ENCODE results near the gene HMCN2.

DNA sequence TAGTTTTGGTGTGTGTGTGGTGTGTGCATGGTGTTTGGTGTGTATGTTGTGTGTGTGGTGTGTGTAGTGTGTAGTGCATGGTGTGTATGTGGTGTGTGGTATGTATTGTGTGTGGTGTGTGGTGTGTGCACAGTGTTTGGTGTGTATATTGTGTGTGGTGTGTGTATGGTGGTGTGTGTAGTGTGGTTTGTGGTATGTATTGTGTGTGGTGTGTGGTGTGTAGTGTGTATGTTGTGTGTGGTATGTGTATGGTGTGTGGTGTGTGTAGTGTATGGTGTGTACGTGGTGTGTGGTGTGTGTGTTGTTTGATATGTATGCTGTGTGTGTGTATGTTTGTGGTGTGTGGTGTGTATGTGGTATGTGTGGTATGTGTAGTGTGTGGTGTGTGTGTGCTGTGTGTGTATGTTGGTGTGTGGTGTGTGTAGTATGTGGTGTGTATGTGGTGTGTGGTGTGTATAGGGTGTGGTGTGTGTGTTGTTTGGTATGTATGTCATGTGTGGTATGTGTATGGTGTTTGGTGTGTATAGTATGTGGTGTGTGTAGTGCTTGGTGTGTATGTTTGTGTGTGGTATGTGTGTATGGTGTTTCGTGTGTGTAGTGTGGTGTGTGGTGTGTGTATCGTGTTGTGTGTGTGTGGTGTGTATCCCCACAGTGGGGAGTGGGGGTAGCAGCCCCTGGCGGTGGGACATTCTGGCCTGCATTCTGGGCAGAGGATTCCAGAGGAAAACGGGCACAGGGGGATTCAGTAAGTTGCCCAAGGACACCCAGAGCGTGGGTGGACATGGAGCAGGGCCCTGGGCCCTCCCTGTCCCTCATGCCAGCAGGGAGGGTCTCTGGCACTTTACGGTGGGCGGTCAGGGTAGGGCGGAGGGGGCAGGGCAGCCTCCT is 79.7 kb downstream of the HMCN2 start:
- no peak for TF ChIP-seq POLR2A (IDR thresholded peaks at IDR 0.05; ENCODE audit: low read depth, low read length)
- TF ChIP-seq, protein P1, sequence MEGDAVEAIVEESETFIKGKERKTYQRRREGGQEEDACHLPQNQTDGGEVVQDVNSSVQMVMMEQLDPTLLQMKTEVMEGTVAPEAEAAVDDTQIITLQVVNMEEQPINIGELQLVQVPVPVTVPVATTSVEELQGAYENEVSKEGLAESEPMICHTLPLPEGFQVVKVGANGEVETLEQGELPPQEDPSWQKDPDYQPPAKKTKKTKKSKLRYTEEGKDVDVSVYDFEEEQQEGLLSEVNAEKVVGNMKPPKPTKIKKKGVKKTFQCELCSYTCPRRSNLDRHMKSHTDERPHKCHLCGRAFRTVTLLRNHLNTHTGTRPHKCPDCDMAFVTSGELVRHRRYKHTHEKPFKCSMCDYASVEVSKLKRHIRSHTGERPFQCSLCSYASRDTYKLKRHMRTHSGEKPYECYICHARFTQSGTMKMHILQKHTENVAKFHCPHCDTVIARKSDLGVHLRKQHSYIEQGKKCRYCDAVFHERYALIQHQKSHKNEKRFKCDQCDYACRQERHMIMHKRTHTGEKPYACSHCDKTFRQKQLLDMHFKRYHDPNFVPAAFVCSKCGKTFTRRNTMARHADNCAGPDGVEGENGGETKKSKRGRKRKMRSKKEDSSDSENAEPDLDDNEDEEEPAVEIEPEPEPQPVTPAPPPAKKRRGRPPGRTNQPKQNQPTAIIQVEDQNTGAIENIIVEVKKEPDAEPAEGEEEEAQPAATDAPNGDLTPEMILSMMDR (conservative IDR thresholded peaks at IDR 0.05; ENCODE audit: low read depth, low read length), result no peak
- TF ChIP-seq RFX5 (IDR thresholded peaks at IDR 0.05; ENCODE audit: low read depth, low read length), result no peak
